Measurements from ENCODE around the gene ABLIM1. TPM values are rescaled to one million over a fixed set of nuclear protein-coding genes. Genes with fewer than 3 reads are reported as not detected.

The ABLIM1 gene
- polyA plus RNA-seq, 1 donor from 2014 or later, result 10.1 TPM

GRCh38 chr10:114448897-114449296 is 209.2 kb downstream of the ABLIM1 start:
- no peaks in the 10 kb centered on the region for H4K20me1 ChIP-seq (ENCODE audit: insufficient read depth)
- no peaks in the 10 kb centered on the region for H3F3A ChIP-seq (ENCODE audit: insufficient read depth, low read length, poor library complexity, severe bottlenecking)
- H3K9ac ChIP-seq (ENCODE audit: low read length), result no peak overlapping the region
- TF ChIP-seq REST (IDR thresholded peaks at IDR 0.05; ENCODE audit: borderline replicate concordance), result no peak
- TF ChIP-seq CTCF (IDR thresholded peaks at IDR 0.05; ENCODE audit: poor library complexity, severe bottlenecking), result no peak
- no peak for TF ChIP-seq EZH2 (IDR thresholded peaks at IDR 0.05; ENCODE audit: borderline replicate concordance, insufficient read depth, low read length, poor library complexity, severe bottlenecking)
- no peak for TF ChIP-seq SMC3 (conservative IDR thresholded peaks at IDR 0.05; ENCODE audit: poor library complexity)
- no peak for TF ChIP-seq POLR2AphosphoS5 (IDR thresholded peaks at IDR 0.05)
- no peak for TF ChIP-seq MXI1 (conservative IDR thresholded peaks at IDR 0.05; ENCODE audit: poor library complexity, severe bottlenecking)
- no peak for TF ChIP-seq TAF1 (IDR thresholded peaks at IDR 0.05; ENCODE audit: low read depth)
- TF ChIP-seq RAD21 (conservative IDR thresholded peaks at IDR 0.05), result no peak
- no peak for TF ChIP-seq EP300 (conservative IDR thresholded peaks at IDR 0.05; ENCODE audit: poor library complexity, severe bottlenecking)
- no peak overlapping the region for H3K27ac ChIP-seq (ENCODE audit: low read length)
- no peak overlapping the region for H2AFZ ChIP-seq (ENCODE audit: low read depth, low read length)
- no peaks in the 10 kb centered on the region for H3K9me3 ChIP-seq (ENCODE audit: low read length)
- no peaks in the 10 kb centered on the region for H3K36me3 ChIP-seq (ENCODE audit: insufficient read depth, low read length)
- H3K4me3 ChIP-seq (ENCODE audit: low read length), result no peak overlapping the region
- H3K27me3 ChIP-seq (ENCODE audit: insufficient read depth, low read depth, low read length), result no peaks in the 10 kb centered on the region
- no peaks in the 10 kb centered on the region for H3K9me2 ChIP-seq (ENCODE audit: insufficient read depth, low read length)
- no peak overlapping the region for H3K4me2 ChIP-seq (ENCODE audit: low read length)
- no peaks in the 10 kb centered on the region for H3K79me2 ChIP-seq (replicated peaks; ENCODE audit: insufficient read depth, low read length)

DNA sequence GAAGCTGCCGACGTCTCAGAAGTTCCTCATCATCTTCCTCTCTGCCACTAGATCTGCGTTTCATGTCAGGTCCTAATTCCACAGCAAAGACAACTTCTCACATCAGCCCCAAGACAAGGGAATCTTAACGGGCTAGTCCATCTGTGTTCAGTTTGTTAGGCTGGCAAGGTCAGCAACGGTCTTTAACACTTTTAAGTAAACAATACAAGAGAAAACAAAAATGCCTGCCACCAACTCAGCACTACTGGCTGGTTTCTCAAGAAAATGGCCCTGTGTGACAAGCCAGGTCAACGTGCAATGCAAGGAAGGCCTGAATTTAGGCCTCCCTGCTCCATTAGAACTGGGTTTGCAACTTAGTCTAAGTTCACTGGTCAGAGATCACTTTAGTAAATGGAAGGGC is 212.7 kb downstream of the ABLIM1 start:
- Histone ChIP-seq H3K4me3 (ENCODE audit: low read length) (no peak overlapping the region), H3K36me3 (ENCODE audit: insufficient read depth, low read length) (no peaks in the 10 kb centered on the region), H3K9me2 (ENCODE audit: insufficient read depth, low read length) (no peaks in the 10 kb centered on the region), H4K20me1 (ENCODE audit: insufficient read depth) (no peaks in the 10 kb centered on the region), H3K79me2 (replicated peaks; ENCODE audit: insufficient read depth, low read length) (no peaks in the 10 kb centered on the region), H2AFZ (ENCODE audit: low read depth, low read length) (no peak overlapping the region), H3K27ac (ENCODE audit: low read length) (no peak overlapping the region), H3K4me2 (ENCODE audit: low read length) (no peak overlapping the region), H3F3A (ENCODE audit: insufficient read depth, low read length, poor library complexity, severe bottlenecking) (no peaks in the 10 kb centered on the region), H3K9ac (ENCODE audit: low read length) (no peak overlapping the region), H3K9me3 (ENCODE audit: low read length) (no peaks in the 10 kb centered on the region), H3K27me3 (ENCODE audit: insufficient read depth, low read depth, low read length) (no peaks in the 10 kb centered on the region)
- TF ChIP-seq RAD21 (conservative IDR thresholded peaks at IDR 0.05), result no peak
- TF ChIP-seq EZH2 (IDR thresholded peaks at IDR 0.05; ENCODE audit: borderline replicate concordance, insufficient read depth, low read length, poor library complexity, severe bottlenecking), result no peak
- TF ChIP-seq MXI1 (conservative IDR thresholded peaks at IDR 0.05; ENCODE audit: poor library complexity, severe bottlenecking), result no peak
- TF ChIP-seq EP300 (conservative IDR thresholded peaks at IDR 0.05; ENCODE audit: poor library complexity, severe bottlenecking), result no peak
- TF ChIP-seq REST (IDR thresholded peaks at IDR 0.05; ENCODE audit: borderline replicate concordance), result no peak
- TF ChIP-seq SMC3 (conservative IDR thresholded peaks at IDR 0.05; ENCODE audit: poor library complexity), result no peak
- no peak for TF ChIP-seq POLR2AphosphoS5 (IDR thresholded peaks at IDR 0.05)
